ENCODE measurements around the gene UBAP1. TPM values are rescaled to one million over a fixed set of nuclear protein-coding genes. Genes with fewer than 3 reads are reported as not detected.
"Not testable (repeated sequence)": the region's sequence is repeated elsewhere in the genome, so short reads cannot be mapped to it uniquely, and the experiment has no call there.

Gene UBAP1
- total RNA-seq, 1 experiment from 2014 or later, result 20.7 TPM

GRCh38 chr9:34177593-34178435 lies 1.0 kb upstream of the UBAP1 start:
- no peak for DNase-seq (ENCODE audit: extremely low read depth, low read depth)

GRCh38 chr9:34179213-34180136 lies 632 bp downstream of the UBAP1 start:
- DNase-seq (ENCODE audit: extremely low read depth, low read depth), result no peak

- peak; percentile 54 for DNase-seq (ENCODE audit: extremely low read depth, low read depth)
Measured at GRCh38 chr9:34185778-34186551, 7.1 kb downstream of the UBAP1 start.

GRCh38 chr9:34187891-34188240 lies 9.0 kb downstream of the UBAP1 start:
- DNase-seq (ENCODE audit: extremely low read depth, low read depth), result no peak

GRCh38 chr9:34190996-34191892 lies 12.4 kb downstream of the UBAP1 start:
- DNase-seq (ENCODE audit: extremely low read depth, low read depth), result no peak

- DNase-seq (ENCODE audit: extremely low read depth, low read depth), result no peak
Measured at GRCh38 chr9:34195143-34195542, 16.3 kb downstream of the UBAP1 start.

GRCh38 chr9:34197286-34197685 lies 18.4 kb downstream of the UBAP1 start:
- DNase-seq (ENCODE audit: extremely low read depth, low read depth), result not testable (repeated sequence)

- DNase-seq (ENCODE audit: extremely low read depth, low read depth), result no peak
Measured at GRCh38 chr9:34197756-34198711, 19.2 kb downstream of the UBAP1 start.

GRCh38 chr9:34200092-34200491 lies 21.2 kb downstream of the UBAP1 start:
- DNase-seq (ENCODE audit: extremely low read depth, low read depth), result no peak

- DNase-seq (ENCODE audit: extremely low read depth, low read depth), result no peak
Measured at GRCh38 chr9:34203275-34203991, 24.6 kb downstream of the UBAP1 start.

- DNase-seq (ENCODE audit: extremely low read depth, low read depth), result peak; percentile 5
Measured at GRCh38 chr9:34203992-34204635, 25.3 kb downstream of the UBAP1 start.

GRCh38 chr9:34205102-34205501 lies 26.3 kb downstream of the UBAP1 start:
- DNase-seq (ENCODE audit: extremely low read depth, low read depth), result no peak

- no peak for DNase-seq (ENCODE audit: extremely low read depth, low read depth)
Measured at GRCh38 chr9:34206561-34206960, 27.7 kb downstream of the UBAP1 start.

GRCh38 chr9:34211395-34211794 lies 32.6 kb downstream of the UBAP1 start:
- no peak for DNase-seq (ENCODE audit: extremely low read depth, low read depth)

GRCh38 chr9:34214354-34215000 lies 35.6 kb downstream of the UBAP1 start:
- not testable (repeated sequence) for DNase-seq (ENCODE audit: extremely low read depth, low read depth)

GRCh38 chr9:34216325-34216724 lies 37.5 kb downstream of the UBAP1 start:
- no peak for DNase-seq (ENCODE audit: extremely low read depth, low read depth)

- not testable (repeated sequence) for DNase-seq (ENCODE audit: extremely low read depth, low read depth)
Measured at GRCh38 chr9:34217015-34217414, 38.2 kb downstream of the UBAP1 start.

All from NCI-H460 (cell line).